ENCODE results near the gene MRPS7. TPM values are rescaled to one million over a fixed set of nuclear protein-coding genes. Genes with fewer than 3 reads are reported as not detected.
A peak's percentile ranks its signal among the peaks of the same experiment; 100 is the strongest.

Gene MRPS7
- total and polyA plus RNA-seq, 8 donors: 6.7 to 136 (median 49.6) TPM

DNA sequence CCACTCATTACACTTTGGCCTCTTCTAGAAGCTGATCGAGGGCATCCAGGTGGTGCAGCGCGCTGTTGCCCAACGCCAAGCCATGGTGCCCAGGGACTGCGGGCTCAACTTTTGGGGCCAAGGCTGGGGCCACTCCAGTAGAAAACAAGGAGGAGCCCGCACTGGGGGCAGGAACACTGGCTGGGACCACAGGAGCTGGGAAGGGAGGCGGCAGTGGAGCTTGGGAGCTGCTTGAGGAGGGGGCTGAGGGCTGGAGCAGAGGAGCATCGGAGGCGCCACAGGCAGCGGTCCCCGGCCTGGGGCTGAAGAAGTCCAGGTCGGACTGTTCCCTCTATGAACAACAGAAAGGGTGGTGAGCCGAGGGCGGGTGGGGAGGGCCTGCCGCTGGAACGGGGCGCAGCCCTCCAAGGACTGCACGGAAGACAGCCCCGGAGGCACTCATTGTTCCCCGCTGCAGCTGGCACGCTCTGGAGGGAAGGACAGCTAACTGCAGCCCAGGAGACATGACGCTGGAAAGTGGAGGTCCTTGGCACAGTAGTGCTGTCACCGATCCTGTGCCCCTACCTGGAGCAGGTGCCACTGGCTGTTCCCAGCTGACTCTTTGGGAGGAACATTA lies 21.8 kb upstream of the MRPS7 start:
- Histone ChIP-seq H3K27me3 (no peaks in the 10 kb centered on the region), H3K4me1 (peaks cover 0 to 16% (median 6%) of the 10 kb centered on the region in 4 donors), H3K9me3 (no peaks in the 10 kb centered on the region), H3K27ac (peak overlapping the region in 1 of 5 donors; percentile 40), H3K4me3 (no peak overlapping the region), H3K36me3 (peaks cover 89 to 100% (median 100%) of the 10 kb centered on the region in 4 donors)
- intact Hi-C loops (cut with DNase I; ENCODE audit: low total_unique reads): no loop called here
- no peak for DNase-seq
- WGBS, 5 donors: 85 to 93% (median 91%) methylated on average over 16 to 23 of the region's 23 CpGs
- TF ChIP-seq EP300 (IDR thresholded peaks at IDR 0.05): no peak

DNA sequence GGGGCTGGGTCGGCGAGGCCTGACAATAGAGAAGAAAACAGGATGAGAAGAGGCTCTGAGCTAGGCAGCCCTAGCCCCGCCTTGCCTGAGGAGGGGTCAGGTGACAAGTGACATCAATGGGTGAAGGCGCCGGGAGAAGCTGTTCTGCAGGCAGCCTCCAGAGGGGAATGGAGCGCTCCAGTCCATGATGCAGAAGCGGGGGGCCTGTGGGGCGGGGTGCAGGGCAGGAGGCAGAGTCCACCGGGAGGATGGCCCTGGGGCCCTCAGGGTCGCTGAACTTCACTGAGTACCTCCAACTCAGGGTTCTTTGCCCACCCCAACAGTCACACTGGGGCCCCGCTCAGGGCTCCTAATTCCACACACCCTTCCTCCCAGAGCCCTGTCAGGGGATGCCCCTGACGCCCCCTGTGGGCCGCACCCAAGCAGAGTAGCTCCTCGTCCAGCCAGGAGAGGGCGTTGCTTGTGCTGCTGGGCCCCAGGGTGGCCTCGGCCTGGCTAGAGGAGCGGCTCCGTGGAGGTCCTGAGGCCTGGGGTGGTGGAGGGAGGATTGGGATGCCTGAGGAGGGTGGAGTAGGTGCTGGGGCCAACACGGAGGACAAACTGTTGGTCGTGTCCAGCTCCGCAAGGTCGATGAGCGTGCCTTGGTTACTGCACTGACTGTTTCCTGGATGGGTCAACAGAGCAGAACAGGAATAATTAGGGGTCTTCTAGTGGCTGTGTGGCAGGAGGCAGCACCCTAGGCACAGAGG lies 21.1 kb upstream of the MRPS7 start:
- DNase-seq: peak in 1 of 2 donors; percentile 51
- peak overlapping the region in 2 of 5 donors; percentile 37 to 40 for H3K27ac ChIP-seq
- WGBS, 5 donors: 57 to 62% (median 59%) methylated on average over 22 to 23 of the region's 23 CpGs

DNA sequence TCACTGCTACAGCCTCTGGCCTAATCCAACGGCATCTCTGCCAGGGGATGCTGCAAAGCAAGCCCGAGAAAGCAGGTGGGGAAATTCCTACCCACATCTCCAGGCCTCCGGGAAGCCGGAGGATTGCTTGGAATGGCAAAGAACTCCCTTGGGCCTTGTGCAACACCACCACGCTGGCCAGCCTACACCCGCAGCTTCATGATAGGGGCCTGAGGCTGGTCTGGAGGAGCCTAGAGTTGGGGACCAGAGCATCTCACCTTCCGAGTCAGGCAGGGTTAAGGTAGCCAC lies 20.6 kb upstream of the MRPS7 start:
- peaks cover 89 to 100% (median 100%) of the 10 kb centered on the region in 4 donors for H3K36me3 ChIP-seq
- TF ChIP-seq POLR2AphosphoS5 (IDR thresholded peaks at IDR 0.05) (no peak), EP300 (IDR thresholded peaks at IDR 0.05) (no peak), POLR2A (IDR thresholded peaks at IDR 0.05) (no peak)
- TF ChIP-seq, protein P1, sequence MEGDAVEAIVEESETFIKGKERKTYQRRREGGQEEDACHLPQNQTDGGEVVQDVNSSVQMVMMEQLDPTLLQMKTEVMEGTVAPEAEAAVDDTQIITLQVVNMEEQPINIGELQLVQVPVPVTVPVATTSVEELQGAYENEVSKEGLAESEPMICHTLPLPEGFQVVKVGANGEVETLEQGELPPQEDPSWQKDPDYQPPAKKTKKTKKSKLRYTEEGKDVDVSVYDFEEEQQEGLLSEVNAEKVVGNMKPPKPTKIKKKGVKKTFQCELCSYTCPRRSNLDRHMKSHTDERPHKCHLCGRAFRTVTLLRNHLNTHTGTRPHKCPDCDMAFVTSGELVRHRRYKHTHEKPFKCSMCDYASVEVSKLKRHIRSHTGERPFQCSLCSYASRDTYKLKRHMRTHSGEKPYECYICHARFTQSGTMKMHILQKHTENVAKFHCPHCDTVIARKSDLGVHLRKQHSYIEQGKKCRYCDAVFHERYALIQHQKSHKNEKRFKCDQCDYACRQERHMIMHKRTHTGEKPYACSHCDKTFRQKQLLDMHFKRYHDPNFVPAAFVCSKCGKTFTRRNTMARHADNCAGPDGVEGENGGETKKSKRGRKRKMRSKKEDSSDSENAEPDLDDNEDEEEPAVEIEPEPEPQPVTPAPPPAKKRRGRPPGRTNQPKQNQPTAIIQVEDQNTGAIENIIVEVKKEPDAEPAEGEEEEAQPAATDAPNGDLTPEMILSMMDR (IDR thresholded peaks at IDR 0.05): no peak
- 71 to 94% (median 91%) methylated on average over 5 to 7 of the region's 7 CpGs for WGBS, 5 donors
- peaks cover 0 to 16% (median 6%) of the 10 kb centered on the region in 4 donors for H3K4me1 ChIP-seq
- intact Hi-C loops (cut with DNase I; ENCODE audit: low total_unique reads): no loop called here
- no peak overlapping the region for H3K27ac ChIP-seq
- no peaks in the 10 kb centered on the region for H3K9me3 ChIP-seq
- H3K4me3 ChIP-seq: no peak overlapping the region
- no peaks in the 10 kb centered on the region for H3K27me3 ChIP-seq
- DNase-seq: no peak

More for the DNA sequence above, 21.1 kb upstream of the MRPS7 start:
- H3K4me3 ChIP-seq: no peak overlapping the region
- no peaks in the 10 kb centered on the region for H3K27me3 ChIP-seq
- intact Hi-C loops (cut with DNase I; ENCODE audit: low total_unique reads): no loop called here
- peaks cover 0 to 16% (median 6%) of the 10 kb centered on the region in 4 donors for H3K4me1 ChIP-seq
- TF ChIP-seq, protein P1 (IDR thresholded peaks at IDR 0.05): peak in 3 of 7 experiments; percentile 9 to 23 (median 21)
- no peak for TF ChIP-seq POLR2AphosphoS5 (IDR thresholded peaks at IDR 0.05)
- no peaks in the 10 kb centered on the region for H3K9me3 ChIP-seq
- H3K36me3 ChIP-seq: peaks cover 89 to 100% (median 100%) of the 10 kb centered on the region in 4 donors

DNA sequence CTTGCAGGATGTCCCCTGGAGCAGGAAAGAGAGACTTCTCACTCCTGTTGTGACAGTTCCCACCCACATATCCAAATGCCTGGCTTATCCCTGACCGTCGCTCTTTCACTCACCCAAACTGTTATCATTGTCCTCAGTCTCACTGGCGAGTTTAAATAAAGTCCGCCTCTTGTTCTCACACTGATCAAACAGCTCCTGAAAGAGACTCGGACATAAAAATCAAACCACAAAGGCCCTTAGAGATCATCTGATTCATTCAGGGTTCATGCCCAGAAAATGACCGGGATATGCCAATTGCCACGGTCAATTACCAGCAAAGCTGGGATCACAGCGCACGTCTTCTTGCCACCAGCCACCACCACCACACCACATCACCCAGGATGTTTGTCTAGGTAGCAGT lies 20.2 kb upstream of the MRPS7 start:
- Histone ChIP-seq H3K36me3 (peaks cover 92 to 100% (median 100%) of the 10 kb centered on the region in 4 donors), H3K27me3 (no peaks in the 10 kb centered on the region), H3K4me1 (peaks cover 0 to 16% (median 6%) of the 10 kb centered on the region in 4 donors), H3K4me3 (no peak overlapping the region), H3K27ac (peak overlapping the region in 1 of 5 donors; percentile 18), H3K9me3 (no peaks in the 10 kb centered on the region)
- 86 to 87% (median 87%) methylated on average over 9 of the region's 9 CpGs for WGBS, 5 donors
- TF ChIP-seq EP300 (IDR thresholded peaks at IDR 0.05): no peak
- TF ChIP-seq POLR2AphosphoS5 (IDR thresholded peaks at IDR 0.05): no peak
- no peak for TF ChIP-seq POLR2A (IDR thresholded peaks at IDR 0.05)
- TF ChIP-seq, protein P1 (IDR thresholded peaks at IDR 0.05): no peak
- intact Hi-C loops (cut with DNase I; ENCODE audit: low total_unique reads): no loop called here
- no peak for DNase-seq

Measured in stomach (tissue), 9 donors.